ENCODE measurements around the gene PRDX5. TPM values are rescaled to one million over a fixed set of nuclear protein-coding genes. Genes with fewer than 3 reads are reported as not detected.

Gene PRDX5
- total and polyA plus RNA-seq, 2 donors (not counting 1 experiment from before 2014, with no cell fraction given), result 50.4 to 95.5 TPM

- no peaks in the 10 kb centered on the region for H3K79me2 ChIP-seq (ENCODE audit: control insufficient read depth, insufficient read depth, low read length)
- H3K36me3 ChIP-seq (replicated peaks in 1 of 2; ENCODE audit: control extremely low read depth in 1 of 2, control insufficient read depth in 1 of 2, extremely low read depth in 1 of 2, insufficient read depth in 2 of 2, low read length in 1 of 2), result peaks cover 0 to 37% of the 10 kb centered on the region in 2 experiments
- no peak overlapping the region for H3K4me2 ChIP-seq (replicated peaks; ENCODE audit: low read depth, low read length, poor library complexity, severe bottlenecking)
- no peak overlapping the region for H3K4me3 ChIP-seq (ENCODE audit: control extremely low read depth in 1 of 5, extremely low read depth in 1 of 5, insufficient read depth in 1 of 5, low read depth in 2 of 5, low read length in 4 of 5)
- ChIA-PET CTCF (interaction anchor here (1.0 to 1.1 kb wide), 2 partner anchors 21 to 84 kb away, joined by 3 read pairs; no protein-coding TSS in a partner anchor), POLR2A (interaction anchor here (0.6 to 1.0 kb wide), 3 partner anchors 10 to 369 kb away, joined by 3 to 4 read pairs (median 4); no protein-coding TSS in a partner anchor)
- no peak for DNase-seq
- Mint-ChIP-seq H3K9me3 (ENCODE audit: insufficient read depth) (no peaks in the 10 kb centered on the region), H3K4me3 (no peak overlapping the region), H3K4me1 (peaks cover 22% of the 10 kb centered on the region), H3K27ac (no peak overlapping the region), H3K27me3 (no peaks in the 10 kb centered on the region)
- ATAC-seq (ENCODE audit: low read depth), result no peak
- no peaks in the 10 kb centered on the region for H3K27me3 ChIP-seq (replicated peaks in 1 of 4; ENCODE audit: control extremely low read depth in 1 of 4, control insufficient read depth in 3 of 4, insufficient read depth in 4 of 4, low read length in 3 of 4)
- intact Hi-C loops (cut with micrococcal nuclease), result no loop called here
- no peak overlapping the region for H3K9ac ChIP-seq (ENCODE audit: low read length)
- H4K20me1 ChIP-seq (ENCODE audit: control insufficient read depth, insufficient read depth, low read length, poor library complexity, severe bottlenecking), result peaks cover 7% of the 10 kb centered on the region
- H2AFZ ChIP-seq (ENCODE audit: insufficient read depth, low read depth, low read length, poor library complexity, severe bottlenecking), result no peak overlapping the region
- no peak for TF ChIP-seq CTCF (IDR thresholded peaks at IDR 0.05)
- TF ChIP-seq EZH2 (IDR thresholded peaks at IDR 0.05; ENCODE audit: borderline replicate concordance, insufficient read depth, low read depth, low read length, poor library complexity, severe bottlenecking), result no peak
- H3K27ac ChIP-seq (ENCODE audit: low read length in 2 of 2), result no peak overlapping the region
- no peaks in the 10 kb centered on the region for H3K9me3 ChIP-seq (ENCODE audit: control extremely low read depth in 1 of 3, control insufficient read depth in 2 of 3, insufficient read depth in 1 of 3, low read length in 2 of 3)
- peaks cover 13 to 24% of the 10 kb centered on the region in 2 donors for H3K4me1 ChIP-seq (ENCODE audit: control insufficient read depth in 2 of 2, insufficient read depth in 2 of 2, low read length in 2 of 2)
- WGBS (ENCODE audit: insufficient coverage), result 88% methylated on average over 1 of the region's 4 CpGs
Observed at GRCh38 chr11:64364911-64365310, 47.0 kb downstream of the PRDX5 start.

- H2AFZ ChIP-seq (ENCODE audit: insufficient read depth, low read depth, low read length, poor library complexity, severe bottlenecking), result no peak overlapping the region
- no CpG with 5 or more reads among the region's 1 CpG for WGBS (ENCODE audit: insufficient coverage)
- H3K4me2 ChIP-seq (replicated peaks; ENCODE audit: low read depth, low read length, poor library complexity, severe bottlenecking), result no peak overlapping the region
- Mint-ChIP-seq H3K4me1 (peaks cover 10% of the 10 kb centered on the region), H3K27me3 (no peaks in the 10 kb centered on the region), H3K9me3 (ENCODE audit: insufficient read depth) (no peaks in the 10 kb centered on the region), H3K4me3 (no peak overlapping the region), H3K27ac (no peak overlapping the region)
- H3K36me3 ChIP-seq (replicated peaks in 1 of 2; ENCODE audit: control extremely low read depth in 1 of 2, control insufficient read depth in 1 of 2, extremely low read depth in 1 of 2, insufficient read depth in 2 of 2, low read length in 1 of 2), result peaks cover 0 to 38% of the 10 kb centered on the region in 2 experiments
- H3K9ac ChIP-seq (ENCODE audit: low read length), result no peak overlapping the region
- peaks cover 4 to 16% of the 10 kb centered on the region in 2 donors for H3K4me1 ChIP-seq (ENCODE audit: control insufficient read depth in 2 of 2, insufficient read depth in 2 of 2, low read length in 2 of 2)
- no peaks in the 10 kb centered on the region for H3K9me3 ChIP-seq (ENCODE audit: control extremely low read depth in 1 of 3, control insufficient read depth in 2 of 3, insufficient read depth in 1 of 3, low read length in 2 of 3)
- POLR2A ChIA-PET, result no interaction called here
- H3K27ac ChIP-seq (ENCODE audit: low read length in 2 of 2), result no peak overlapping the region
- ATAC-seq (ENCODE audit: low read depth) (no peak), DNase-seq (no peak)
- no peak overlapping the region for H3K4me3 ChIP-seq (ENCODE audit: control extremely low read depth in 1 of 5, extremely low read depth in 1 of 5, insufficient read depth in 1 of 5, low read depth in 2 of 5, low read length in 4 of 5)
- no peaks in the 10 kb centered on the region for H4K20me1 ChIP-seq (ENCODE audit: control insufficient read depth, insufficient read depth, low read length, poor library complexity, severe bottlenecking)
- H3K27me3 ChIP-seq (replicated peaks in 1 of 4; ENCODE audit: control extremely low read depth in 1 of 4, control insufficient read depth in 3 of 4, insufficient read depth in 4 of 4, low read length in 3 of 4), result no peaks in the 10 kb centered on the region
- H3K79me2 ChIP-seq (ENCODE audit: control insufficient read depth, insufficient read depth, low read length), result no peaks in the 10 kb centered on the region
- TF ChIP-seq EZH2 (IDR thresholded peaks at IDR 0.05; ENCODE audit: borderline replicate concordance, insufficient read depth, low read depth, low read length, poor library complexity, severe bottlenecking) (no peak), CTCF (IDR thresholded peaks at IDR 0.05) (no peak)
- CTCF ChIA-PET, result interaction anchor here (0.6 kb wide), 1 partner anchor 162 kb away, joined by 3 read pairs; no protein-coding TSS in a partner anchor
- intact Hi-C loops (cut with micrococcal nuclease), result no loop called here
Observed at GRCh38 chr11:64366751-64367150, 48.8 kb downstream of the PRDX5 start.

All from B cell (primary cell).